ENCODE measurements around the gene MBP.

MBP gene

DNA sequence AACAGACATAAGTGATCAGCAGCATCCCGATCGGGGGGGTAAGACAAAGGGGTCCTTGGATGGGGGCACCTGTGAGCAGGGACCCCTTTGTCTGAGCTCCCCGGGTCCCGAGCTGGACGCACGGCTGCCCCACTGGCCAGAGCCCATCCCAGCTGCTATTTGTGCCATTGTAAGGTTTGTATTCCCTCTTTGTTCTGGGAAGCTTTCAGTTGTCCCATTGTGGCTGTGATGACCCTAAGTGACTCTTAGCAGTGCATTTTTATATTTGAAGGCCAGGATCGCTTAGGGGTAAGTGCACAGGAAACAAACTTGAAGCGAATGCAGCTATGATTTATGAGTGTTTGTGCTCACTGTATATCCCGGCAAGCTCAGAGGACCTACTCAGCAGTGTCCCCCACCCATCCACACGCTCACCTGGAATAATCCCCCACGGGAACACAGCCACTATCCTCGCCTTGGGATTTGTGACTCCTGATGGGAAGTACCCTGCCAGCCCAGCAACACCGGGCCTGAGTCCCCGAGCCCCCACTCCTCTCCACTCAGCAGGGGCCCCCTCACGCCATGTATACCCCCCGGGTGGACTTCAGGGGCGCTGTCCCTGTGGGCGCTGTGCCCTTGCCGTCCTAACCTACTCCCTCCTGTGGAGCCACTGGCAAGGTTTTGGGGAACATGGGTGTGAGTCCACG, 80.1 kb downstream of the MBP start:
- H3K4me1 ChIP-seq (ENCODE audit: control insufficient read depth, insufficient read depth, low read length, poor library complexity, severe bottlenecking), result peaks cover 12% of the 10 kb centered on the region
- 94 to 95% methylated on average over 14 to 16 of the region's 20 CpGs for WGBS, 2 experiments (ENCODE audit: insufficient coverage in 2 of 2)
- H3K9me3 ChIP-seq (ENCODE audit: control insufficient read depth, low read length), result no peaks in the 10 kb centered on the region

DNA sequence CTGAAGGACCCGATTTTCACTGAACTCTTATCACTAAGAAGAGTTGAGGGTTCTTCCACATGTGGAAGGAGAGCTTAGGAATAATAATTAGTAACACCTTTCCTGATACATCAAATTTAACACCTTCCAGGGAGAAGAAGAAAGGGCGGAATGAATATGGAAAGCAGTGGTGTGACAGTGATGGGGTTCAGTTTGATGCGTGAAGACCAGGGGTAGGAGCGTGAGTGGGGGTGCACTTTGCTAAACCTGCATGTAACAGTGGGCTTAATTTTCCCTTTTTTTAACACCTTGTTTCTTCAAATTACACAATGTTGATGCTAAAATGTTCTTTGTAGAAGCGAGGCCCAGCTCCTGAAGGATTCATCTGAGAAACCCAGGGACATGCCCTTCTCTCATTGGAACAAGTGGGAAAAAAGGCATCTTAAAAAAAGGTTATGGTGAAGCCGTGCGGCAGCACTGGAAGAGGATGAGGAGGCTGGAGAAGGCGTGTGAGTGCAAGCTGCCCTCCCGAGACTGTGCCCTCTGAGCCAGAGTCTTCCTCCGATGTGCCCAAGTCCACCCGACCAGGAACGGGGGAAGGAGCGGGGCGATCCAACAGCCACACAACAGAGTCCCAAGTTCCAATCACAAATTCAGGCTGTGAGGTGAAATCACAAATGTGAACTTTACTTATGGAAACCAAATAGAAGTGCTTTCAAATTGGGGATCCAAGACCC, 80.8 kb downstream of the MBP start:
- Histone ChIP-seq H3K4me3 (ENCODE audit: extremely low read depth, insufficient read depth, low read length, poor library complexity, severe bottlenecking) (no peak overlapping the region), H3K4me1 (ENCODE audit: control insufficient read depth, insufficient read depth, low read length, poor library complexity, severe bottlenecking) (peaks cover 12% of the 10 kb centered on the region), H3K9me3 (ENCODE audit: control insufficient read depth, low read length) (no peaks in the 10 kb centered on the region)

More for the DNA sequence above, 80.1 kb downstream of the MBP start:
- Histone ChIP-seq H3K4me3 (ENCODE audit: extremely low read depth, insufficient read depth, low read length, poor library complexity, severe bottlenecking) (no peak overlapping the region), H3K27ac (ENCODE audit: low read depth, low read length, severe bottlenecking) (no peak overlapping the region), H3K36me3 (ENCODE audit: control insufficient read depth, insufficient read depth, low read length) (no peaks in the 10 kb centered on the region)

DNA sequence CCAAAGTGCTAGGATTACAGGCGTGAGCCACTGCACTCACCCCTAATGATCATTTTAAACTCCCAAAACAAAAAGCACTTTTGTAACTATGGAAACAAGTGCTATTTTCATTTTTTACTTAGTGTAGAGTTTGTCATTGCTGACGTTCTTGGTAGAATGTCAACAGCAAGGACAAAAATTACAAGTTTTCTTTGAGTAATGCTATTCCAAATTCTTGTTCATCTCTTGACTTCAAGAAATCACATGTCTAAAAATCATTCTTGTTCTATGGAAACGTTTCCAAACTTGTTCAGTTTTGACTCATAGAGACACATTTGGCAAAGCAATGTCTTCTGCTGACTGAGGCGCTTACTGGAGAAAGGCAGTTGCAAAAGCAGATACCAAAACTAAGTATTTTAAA, 82.6 kb downstream of the MBP start:
- Histone ChIP-seq H3K36me3 (ENCODE audit: control insufficient read depth, insufficient read depth, low read length) (no peaks in the 10 kb centered on the region), H3K27ac (ENCODE audit: low read depth, low read length, severe bottlenecking) (no peak overlapping the region), H3K4me3 (ENCODE audit: extremely low read depth, insufficient read depth, low read length, poor library complexity, severe bottlenecking) (no peak overlapping the region), H3K4me1 (ENCODE audit: control insufficient read depth, insufficient read depth, low read length, poor library complexity, severe bottlenecking) (peaks cover 6% of the 10 kb centered on the region), H3K9me3 (ENCODE audit: control insufficient read depth, low read length) (no peaks in the 10 kb centered on the region)
- 60% methylated on average over 1 of the region's 4 CpGs; no CpG with 5 or more reads in 1 of the 2 experiments for whole genome bisulfite sequencing, 2 experiments (ENCODE audit: insufficient coverage in 2 of 2)

More for the DNA sequence above, 80.8 kb downstream of the MBP start:
- H3K27ac ChIP-seq (ENCODE audit: low read depth, low read length, severe bottlenecking), result no peak overlapping the region
- WGBS, 2 experiments (ENCODE audit: insufficient coverage in 2 of 2), result 91 to 92% methylated on average over 9 to 11 of the region's 14 CpGs
- H3K36me3 ChIP-seq (ENCODE audit: control insufficient read depth, insufficient read depth, low read length), result no peaks in the 10 kb centered on the region

DNA sequence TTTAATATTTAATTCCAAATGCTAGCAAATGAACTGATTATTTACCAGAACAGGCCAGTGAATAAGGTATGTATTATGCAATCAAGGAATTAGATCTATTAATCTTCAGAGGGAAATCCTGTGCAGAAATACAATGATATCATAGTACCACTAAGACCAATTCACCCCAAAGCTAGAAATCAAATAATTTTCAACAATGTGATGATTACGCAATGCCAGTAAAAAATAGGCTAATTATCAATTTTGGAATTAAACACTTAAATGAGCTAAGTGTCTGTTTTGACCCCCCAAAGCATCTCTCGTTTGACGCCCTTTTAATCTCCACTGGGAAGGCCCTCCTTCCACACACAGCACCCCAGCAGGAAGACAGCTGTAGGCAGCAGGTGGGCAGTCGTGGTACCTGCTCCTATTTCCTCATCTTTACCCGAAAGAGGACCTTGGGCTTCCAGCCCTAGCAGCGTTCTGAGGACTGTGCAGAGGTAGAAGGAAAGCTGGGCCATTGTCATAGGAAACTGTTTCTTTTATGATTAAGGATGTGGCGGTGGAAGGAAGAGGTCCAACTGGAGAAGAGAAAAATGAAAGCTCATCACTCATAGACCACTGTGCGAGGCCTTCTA, 84.7 kb downstream of the MBP start:
- WGBS, 2 experiments (ENCODE audit: insufficient coverage in 2 of 2), result 69 to 100% methylated on average over 2 to 3 of the region's 8 CpGs
- no peaks in the 10 kb centered on the region for H3K9me3 ChIP-seq (ENCODE audit: control insufficient read depth, low read length)
- H3K4me1 ChIP-seq (ENCODE audit: control insufficient read depth, insufficient read depth, low read length, poor library complexity, severe bottlenecking), result no peaks in the 10 kb centered on the region

DNA sequence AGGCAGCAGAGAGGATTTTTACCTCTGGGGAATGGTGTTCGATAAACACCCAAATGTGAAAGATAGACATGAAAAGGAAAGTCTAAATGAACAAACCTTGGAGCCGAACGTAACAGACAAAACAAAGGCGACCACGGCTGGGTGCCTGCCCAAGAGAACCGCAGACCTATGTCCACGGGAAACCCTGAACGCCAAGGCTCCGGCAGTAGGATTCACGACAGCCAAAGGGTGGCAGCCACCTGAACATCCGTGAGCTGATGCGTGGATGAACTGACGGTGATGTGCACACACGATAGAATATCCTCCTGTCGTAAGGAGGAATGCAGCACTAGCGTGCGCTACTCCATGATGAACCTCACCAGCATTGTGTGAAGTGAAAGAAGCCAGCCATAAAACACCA, 85.6 kb downstream of the MBP start:
- H3K36me3 ChIP-seq (ENCODE audit: control insufficient read depth, insufficient read depth, low read length), result no peaks in the 10 kb centered on the region
- H3K4me1 ChIP-seq (ENCODE audit: control insufficient read depth, insufficient read depth, low read length, poor library complexity, severe bottlenecking), result no peaks in the 10 kb centered on the region
- H3K27ac ChIP-seq (ENCODE audit: low read depth, low read length, severe bottlenecking), result no peak overlapping the region
- H3K4me3 ChIP-seq (ENCODE audit: extremely low read depth, insufficient read depth, low read length, poor library complexity, severe bottlenecking), result no peak overlapping the region
- H3K9me3 ChIP-seq (ENCODE audit: control insufficient read depth, low read length), result no peaks in the 10 kb centered on the region
- 93 to 95% methylated on average over 17 of the region's 17 CpGs for WGBS, 2 experiments (ENCODE audit: insufficient coverage in 2 of 2)

More for the DNA sequence above, 84.7 kb downstream of the MBP start:
- no peak overlapping the region for H3K27ac ChIP-seq (ENCODE audit: low read depth, low read length, severe bottlenecking)
- no peak overlapping the region for H3K4me3 ChIP-seq (ENCODE audit: extremely low read depth, insufficient read depth, low read length, poor library complexity, severe bottlenecking)
- no peaks in the 10 kb centered on the region for H3K36me3 ChIP-seq (ENCODE audit: control insufficient read depth, insufficient read depth, low read length)

DNA sequence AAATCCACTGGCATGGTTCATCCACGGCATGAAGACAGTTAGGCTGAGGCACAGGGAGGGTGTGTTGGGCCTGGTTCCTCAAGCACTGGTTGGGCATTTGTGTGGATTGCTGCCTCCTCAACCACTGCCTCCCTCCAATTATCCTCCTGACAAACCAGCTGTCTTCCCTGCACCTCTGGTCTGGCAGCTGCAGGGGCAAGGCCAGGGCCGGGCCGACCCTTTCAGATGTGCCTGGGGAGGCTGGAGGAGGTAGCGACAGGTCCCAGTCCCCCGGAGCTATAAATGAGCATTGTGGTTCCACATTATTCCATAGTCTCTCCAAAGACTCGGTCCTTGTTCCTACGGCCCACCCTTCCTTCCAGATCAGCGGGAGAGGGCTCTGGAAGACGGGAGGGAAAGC, 86.2 kb downstream of the MBP start:
- Histone ChIP-seq H3K27ac (ENCODE audit: low read depth, low read length, severe bottlenecking) (no peak overlapping the region), H3K9me3 (ENCODE audit: control insufficient read depth, low read length) (no peaks in the 10 kb centered on the region), H3K4me3 (ENCODE audit: extremely low read depth, insufficient read depth, low read length, poor library complexity, severe bottlenecking) (no peak overlapping the region), H3K36me3 (ENCODE audit: control insufficient read depth, insufficient read depth, low read length) (no peaks in the 10 kb centered on the region), H3K4me1 (ENCODE audit: control insufficient read depth, insufficient read depth, low read length, poor library complexity, severe bottlenecking) (no peaks in the 10 kb centered on the region)
- 50 to 60% methylated on average over 2 to 5 of the region's 9 CpGs for WGBS, 2 experiments (ENCODE audit: insufficient coverage in 2 of 2)

DNA sequence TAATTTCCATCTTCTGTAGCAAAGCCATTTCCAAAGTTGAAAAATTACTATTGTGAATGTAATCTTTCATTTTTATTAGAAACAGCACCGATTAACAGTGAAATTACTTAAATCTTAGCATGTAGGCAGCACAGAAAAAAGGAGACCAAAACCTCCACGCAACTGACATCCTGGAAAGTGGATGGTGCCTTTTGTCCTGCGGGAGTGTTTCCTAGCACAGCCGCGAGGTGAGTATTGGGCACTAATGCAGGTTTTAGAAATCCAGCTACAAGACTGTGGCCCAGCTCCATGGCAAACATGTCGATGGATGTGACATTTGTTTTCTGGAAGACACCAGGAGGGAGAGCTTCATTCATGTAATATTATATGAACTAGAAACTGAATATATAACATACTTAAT, 86.9 kb downstream of the MBP start:
- WGBS, 2 experiments (ENCODE audit: insufficient coverage in 2 of 2), result 89 to 90% methylated on average over 4 to 5 of the region's 6 CpGs

DNA sequence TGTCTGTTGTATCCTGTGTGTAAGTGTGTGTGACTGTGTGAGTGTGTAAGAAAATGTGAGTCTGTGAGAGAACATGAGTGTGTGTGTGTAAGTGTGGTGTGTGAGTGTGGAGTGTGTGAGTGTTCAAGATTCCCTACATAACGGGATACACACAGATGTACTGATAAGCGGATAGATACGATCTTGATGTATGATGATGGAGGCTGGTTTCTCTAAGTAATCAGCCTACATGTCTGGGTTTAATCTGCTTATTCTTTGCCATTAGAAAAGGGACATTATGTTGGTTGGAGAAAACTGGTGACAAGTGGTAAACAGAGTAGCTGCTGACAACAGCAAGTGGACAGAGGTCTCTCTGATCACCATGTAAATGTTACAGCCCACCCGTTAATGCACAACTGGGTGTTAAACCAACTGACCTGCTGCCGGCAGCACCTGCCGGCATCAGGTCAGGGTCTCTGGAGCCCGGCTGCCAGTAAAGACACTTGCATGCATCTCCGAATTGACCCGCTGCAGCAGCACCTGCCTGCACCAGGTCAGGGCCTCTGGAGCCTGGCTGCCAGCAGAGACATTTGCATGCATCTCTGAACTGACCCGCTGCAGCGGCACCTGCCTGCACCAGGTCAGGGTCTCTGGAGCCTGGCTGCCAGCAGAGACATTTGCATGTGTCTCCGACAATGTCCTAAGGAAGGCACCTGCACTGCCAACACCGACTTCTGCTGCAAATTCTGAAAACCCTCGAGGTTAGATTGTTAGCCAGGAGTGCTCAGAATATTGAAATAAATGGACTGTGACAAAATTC, 87.5 kb downstream of the MBP start:
- 75 to 78% methylated on average over 13 to 14 of the region's 14 CpGs for WGBS, 2 experiments (ENCODE audit: insufficient coverage in 2 of 2)
- no peak overlapping the region for H3K27ac ChIP-seq (ENCODE audit: low read depth, low read length, severe bottlenecking)
- no peaks in the 10 kb centered on the region for H3K4me1 ChIP-seq (ENCODE audit: control insufficient read depth, insufficient read depth, low read length, poor library complexity, severe bottlenecking)
- no peaks in the 10 kb centered on the region for H3K9me3 ChIP-seq (ENCODE audit: control insufficient read depth, low read length)
- no peak overlapping the region for H3K4me3 ChIP-seq (ENCODE audit: extremely low read depth, insufficient read depth, low read length, poor library complexity, severe bottlenecking)
- H3K36me3 ChIP-seq (ENCODE audit: control insufficient read depth, insufficient read depth, low read length), result no peaks in the 10 kb centered on the region

More for the DNA sequence above, 86.9 kb downstream of the MBP start:
- Histone ChIP-seq H3K36me3 (ENCODE audit: control insufficient read depth, insufficient read depth, low read length) (no peaks in the 10 kb centered on the region), H3K4me1 (ENCODE audit: control insufficient read depth, insufficient read depth, low read length, poor library complexity, severe bottlenecking) (no peaks in the 10 kb centered on the region), H3K9me3 (ENCODE audit: control insufficient read depth, low read length) (no peaks in the 10 kb centered on the region), H3K4me3 (ENCODE audit: extremely low read depth, insufficient read depth, low read length, poor library complexity, severe bottlenecking) (no peak overlapping the region), H3K27ac (ENCODE audit: low read depth, low read length, severe bottlenecking) (no peak overlapping the region)

DNA sequence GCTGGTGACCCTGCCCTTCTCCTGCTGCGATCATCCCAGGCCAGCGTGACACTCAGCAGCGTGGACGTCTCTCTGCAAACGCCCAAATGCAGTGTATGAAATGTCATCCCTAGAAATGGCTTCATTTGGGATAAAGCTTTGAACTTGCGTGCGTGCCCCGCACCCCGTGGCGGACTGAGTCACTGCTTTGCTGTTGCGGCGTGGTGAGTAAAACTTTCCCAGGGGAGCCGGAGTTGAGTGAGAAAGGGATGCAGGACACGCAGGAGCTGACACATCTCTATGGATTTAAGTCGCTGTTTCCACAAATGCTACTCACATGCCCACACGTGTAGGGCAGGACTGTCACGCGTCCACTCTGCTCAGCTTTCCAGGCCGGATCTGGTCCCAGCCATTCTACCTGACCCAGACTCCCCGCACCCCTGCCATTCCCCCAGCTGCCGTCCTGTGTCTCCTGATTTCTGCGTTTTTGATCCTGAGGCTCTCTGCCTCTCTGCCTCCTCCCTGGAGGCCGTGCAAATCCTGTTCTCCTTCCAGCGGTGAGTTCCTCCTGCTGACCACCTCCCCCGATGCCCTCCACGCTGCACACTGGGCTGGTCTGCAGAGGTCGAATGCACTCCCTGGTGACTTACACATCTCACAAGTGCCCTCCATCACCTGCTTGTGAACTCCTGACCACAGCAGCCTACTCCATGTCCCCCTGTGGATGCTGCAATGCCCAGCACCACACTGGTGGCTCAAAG, 88.9 kb downstream of the MBP start:
- Histone ChIP-seq H3K9me3 (ENCODE audit: control insufficient read depth, low read length) (no peaks in the 10 kb centered on the region), H3K4me3 (ENCODE audit: extremely low read depth, insufficient read depth, low read length, poor library complexity, severe bottlenecking) (no peak overlapping the region)
- 87 to 92% methylated on average over 25 to 27 of the region's 27 CpGs for WGBS, 2 experiments (ENCODE audit: insufficient coverage in 2 of 2)

DNA sequence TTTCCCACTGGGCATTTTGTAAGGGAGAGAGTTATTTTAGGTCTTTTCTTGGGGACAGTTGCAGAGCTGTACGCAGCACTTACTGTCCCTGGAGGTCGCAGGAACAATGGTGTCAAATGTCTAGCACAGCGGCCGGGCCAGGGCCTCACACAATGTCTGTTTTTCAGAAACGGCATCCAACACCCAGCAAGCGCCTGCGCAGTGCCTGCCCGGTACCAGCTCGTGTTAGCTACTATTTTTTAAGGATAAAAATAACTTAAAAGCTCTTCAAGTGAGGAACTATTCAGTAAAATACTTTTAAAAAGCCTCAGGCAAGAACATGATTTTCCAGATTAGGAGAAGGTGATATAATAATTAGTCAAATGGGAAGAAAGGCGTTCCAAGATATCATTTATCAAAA, 90.0 kb downstream of the MBP start:
- H3K9me3 ChIP-seq (ENCODE audit: control insufficient read depth, low read length), result no peaks in the 10 kb centered on the region
- H3K4me1 ChIP-seq (ENCODE audit: control insufficient read depth, insufficient read depth, low read length, poor library complexity, severe bottlenecking), result no peaks in the 10 kb centered on the region
- H3K4me3 ChIP-seq (ENCODE audit: extremely low read depth, insufficient read depth, low read length, poor library complexity, severe bottlenecking), result no peak overlapping the region
- WGBS, 2 experiments (ENCODE audit: insufficient coverage in 2 of 2), result 81 to 86% methylated on average over 4 to 7 of the region's 10 CpGs
- H3K36me3 ChIP-seq (ENCODE audit: control insufficient read depth, insufficient read depth, low read length), result no peaks in the 10 kb centered on the region
- H3K27ac ChIP-seq (ENCODE audit: low read depth, low read length, severe bottlenecking), result no peak overlapping the region

More for the DNA sequence above, 88.9 kb downstream of the MBP start:
- no peak overlapping the region for H3K27ac ChIP-seq (ENCODE audit: low read depth, low read length, severe bottlenecking)
- H3K36me3 ChIP-seq (ENCODE audit: control insufficient read depth, insufficient read depth, low read length), result no peaks in the 10 kb centered on the region
- H3K4me1 ChIP-seq (ENCODE audit: control insufficient read depth, insufficient read depth, low read length, poor library complexity, severe bottlenecking), result no peaks in the 10 kb centered on the region

Measured in mesodermal cell (in vitro differentiated cells).